CD4-positive, alpha-beta T cell treated with Interferon alpha-2 for 1 hour (primary cell): ENCODE results near the gene PHF14.
"Not testable (repeated sequence)": the region's sequence is repeated elsewhere in the genome, so short reads cannot be mapped to it uniquely, and the experiment has no call there.

Experiments used
- DNase-seq, 2 donors: peaks; one replicate each; pipeline ENCODE4 v3.0.0-alpha.2; 2020 to 2022

Gene PHF14

GRCh38 chr7:10977113-10977512 lies 3.4 kb downstream of the PHF14 start:
- DNase-seq, result no peak

- no peak for DNase-seq
These were observed 7.6 kb downstream of the PHF14 start for GRCh38 chr7:10981317-10981716.

GRCh38 chr7:10990748-10991147 lies 17.1 kb downstream of the PHF14 start:
- DNase-seq, result not testable (repeated sequence)

- not testable (repeated sequence) for DNase-seq
These were observed 22.0 kb downstream of the PHF14 start for GRCh38 chr7:10995482-10996166.

GRCh38 chr7:10998996-10999757 lies 25.5 kb downstream of the PHF14 start:
- no peak for DNase-seq

- no peak for DNase-seq
These were observed 31.5 kb downstream of the PHF14 start for GRCh38 chr7:11005202-11005601.

- DNase-seq, result no peak
These were observed 32.6 kb downstream of the PHF14 start for GRCh38 chr7:11006291-11006690.

GRCh38 chr7:11009631-11010030 lies 36.0 kb downstream of the PHF14 start:
- no peak for DNase-seq

- DNase-seq, result no peak
These were observed 47.8 kb downstream of the PHF14 start for GRCh38 chr7:11021468-11021867.

GRCh38 chr7:11026452-11027359 lies 53.0 kb downstream of the PHF14 start:
- DNase-seq, result no peak

GRCh38 chr7:11035661-11036060 lies 62.0 kb downstream of the PHF14 start:
- DNase-seq, result no peak

GRCh38 chr7:11039974-11040373 lies 66.3 kb downstream of the PHF14 start:
- DNase-seq, result no peak

- DNase-seq, result no peak
These were observed 80.4 kb downstream of the PHF14 start for GRCh38 chr7:11054033-11054432.

- no peak for DNase-seq
These were observed 87.2 kb downstream of the PHF14 start for GRCh38 chr7:11060893-11061292.

- DNase-seq, result no peak
These were observed 88.4 kb downstream of the PHF14 start for GRCh38 chr7:11062110-11062509.

GRCh38 chr7:11069591-11069990 lies 95.9 kb downstream of the PHF14 start:
- no peak for DNase-seq

GRCh38 chr7:11077816-11078215 lies 104.1 kb downstream of the PHF14 start:
- no peak for DNase-seq

- DNase-seq, result no peak
These were observed 104.7 kb downstream of the PHF14 start for GRCh38 chr7:11078247-11078834.

- no peak for DNase-seq
These were observed 106.2 kb downstream of the PHF14 start for GRCh38 chr7:11079907-11080306.

- no peak for DNase-seq
These were observed 108.4 kb downstream of the PHF14 start for GRCh38 chr7:11082121-11082520.

- no peak for DNase-seq
These were observed 109.0 kb downstream of the PHF14 start for GRCh38 chr7:11082552-11083213.

- DNase-seq, result no peak
These were observed 109.5 kb downstream of the PHF14 start for GRCh38 chr7:11083214-11083568.

- no peak for DNase-seq
These were observed 130.9 kb downstream of the PHF14 start for GRCh38 chr7:11104578-11104977.
